AG09309 (cell line): ENCODE measurements around the gene IKZF1.

ENCODE experiments used
- DNase-seq: peaks from one replicate; pipeline ENCODE4 v3.0.0-alpha.2; 2010; ENCODE audit warnings: low read depth
- H3K4me3 ChIP-seq: 2 replicates; pipeline ENCODE4 v1.5.1; 2011; ENCODE audit warnings: mild to moderate bottlenecking, low read depth, low read length, moderate library complexity; ENCODE audit not compliant: control insufficient read depth
- TF ChIP-seq, protein P1 (sequence below): IDR thresholded peaks from 2 replicates; pipeline ENCODE4 v1.5.1; 2011; ENCODE audit warnings: mild to moderate bottlenecking, low read depth, low read length, inconsistent platforms; ENCODE audit not compliant: insufficient read depth, control insufficient read depth; ENCODE audit errors: missing control alignments

Gene IKZF1

DNA sequence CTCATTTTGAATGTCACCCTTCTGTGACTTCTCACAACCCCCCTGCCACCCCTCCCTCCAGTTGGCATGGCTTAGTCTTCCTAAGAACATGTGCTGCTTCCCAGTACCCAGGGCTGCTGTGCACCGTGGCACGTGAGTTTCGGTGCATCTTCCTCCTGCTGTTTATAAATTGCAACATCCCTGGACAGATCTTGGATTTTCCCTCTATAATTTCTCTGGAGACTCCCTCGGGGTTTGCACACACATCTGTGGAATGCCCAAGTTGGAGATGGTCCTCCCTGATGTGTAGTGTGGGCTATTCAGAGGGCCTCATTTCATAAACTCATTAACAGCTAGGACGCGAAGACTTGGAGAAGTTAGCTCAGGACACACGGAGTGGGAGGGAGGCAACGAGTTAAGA is 52.9 kb downstream of the IKZF1 start:
- no peak overlapping the region for H3K4me3 ChIP-seq
- no peak for DNase-seq
- TF ChIP-seq, protein P1, sequence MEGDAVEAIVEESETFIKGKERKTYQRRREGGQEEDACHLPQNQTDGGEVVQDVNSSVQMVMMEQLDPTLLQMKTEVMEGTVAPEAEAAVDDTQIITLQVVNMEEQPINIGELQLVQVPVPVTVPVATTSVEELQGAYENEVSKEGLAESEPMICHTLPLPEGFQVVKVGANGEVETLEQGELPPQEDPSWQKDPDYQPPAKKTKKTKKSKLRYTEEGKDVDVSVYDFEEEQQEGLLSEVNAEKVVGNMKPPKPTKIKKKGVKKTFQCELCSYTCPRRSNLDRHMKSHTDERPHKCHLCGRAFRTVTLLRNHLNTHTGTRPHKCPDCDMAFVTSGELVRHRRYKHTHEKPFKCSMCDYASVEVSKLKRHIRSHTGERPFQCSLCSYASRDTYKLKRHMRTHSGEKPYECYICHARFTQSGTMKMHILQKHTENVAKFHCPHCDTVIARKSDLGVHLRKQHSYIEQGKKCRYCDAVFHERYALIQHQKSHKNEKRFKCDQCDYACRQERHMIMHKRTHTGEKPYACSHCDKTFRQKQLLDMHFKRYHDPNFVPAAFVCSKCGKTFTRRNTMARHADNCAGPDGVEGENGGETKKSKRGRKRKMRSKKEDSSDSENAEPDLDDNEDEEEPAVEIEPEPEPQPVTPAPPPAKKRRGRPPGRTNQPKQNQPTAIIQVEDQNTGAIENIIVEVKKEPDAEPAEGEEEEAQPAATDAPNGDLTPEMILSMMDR, result no peak

GRCh38 chr7:50358041-50358705 is 53.7 kb downstream of the IKZF1 start:
- TF ChIP-seq, protein P1, result no peak

GRCh38 chr7:50358779-50359178 is 54.3 kb downstream of the IKZF1 start:
- DNase-seq, result no peak
- no peak overlapping the region for H3K4me3 ChIP-seq
- TF ChIP-seq, protein P1, result no peak

More at GRCh38 chr7:50358041-50358705, 53.7 kb downstream of the IKZF1 start:
- H3K4me3 ChIP-seq, result no peak overlapping the region
- DNase-seq, result no peak

DNA sequence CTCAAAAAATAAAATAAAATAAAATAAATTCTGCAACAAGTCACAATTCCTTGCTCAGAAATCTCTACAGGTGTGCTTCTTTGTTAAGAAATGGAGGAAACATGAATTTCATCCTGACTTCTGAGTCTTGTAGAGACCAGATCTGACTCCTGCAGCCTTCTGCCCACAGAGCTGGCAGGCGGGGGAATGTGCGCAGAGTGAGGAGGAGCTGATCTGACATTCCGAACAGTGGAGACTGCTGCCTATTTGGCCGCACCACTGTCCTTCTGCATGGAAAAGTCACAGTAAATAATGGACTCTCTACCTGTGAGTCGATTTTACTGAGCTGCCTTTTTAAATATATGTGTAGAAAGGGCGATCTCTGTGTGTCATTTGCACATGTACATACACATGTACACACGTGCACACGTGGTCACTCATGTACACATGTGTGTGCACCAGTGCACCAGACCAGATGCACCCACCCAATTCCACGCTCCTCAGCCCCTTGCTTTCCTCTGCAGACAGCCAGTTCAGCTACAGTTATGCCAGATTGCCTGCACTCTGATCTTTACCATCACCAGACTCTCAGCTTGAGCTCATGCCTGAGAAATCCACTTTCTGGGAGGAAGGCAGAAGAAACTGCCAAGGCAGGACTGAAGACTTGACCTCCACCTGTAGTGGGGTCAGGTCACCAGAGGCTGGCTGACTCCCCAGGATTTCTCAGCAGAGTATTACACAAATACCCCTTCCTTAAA is 54.9 kb downstream of the IKZF1 start:
- H3K4me3 ChIP-seq, result no peak overlapping the region
- TF ChIP-seq, protein P1, result no peak

DNA sequence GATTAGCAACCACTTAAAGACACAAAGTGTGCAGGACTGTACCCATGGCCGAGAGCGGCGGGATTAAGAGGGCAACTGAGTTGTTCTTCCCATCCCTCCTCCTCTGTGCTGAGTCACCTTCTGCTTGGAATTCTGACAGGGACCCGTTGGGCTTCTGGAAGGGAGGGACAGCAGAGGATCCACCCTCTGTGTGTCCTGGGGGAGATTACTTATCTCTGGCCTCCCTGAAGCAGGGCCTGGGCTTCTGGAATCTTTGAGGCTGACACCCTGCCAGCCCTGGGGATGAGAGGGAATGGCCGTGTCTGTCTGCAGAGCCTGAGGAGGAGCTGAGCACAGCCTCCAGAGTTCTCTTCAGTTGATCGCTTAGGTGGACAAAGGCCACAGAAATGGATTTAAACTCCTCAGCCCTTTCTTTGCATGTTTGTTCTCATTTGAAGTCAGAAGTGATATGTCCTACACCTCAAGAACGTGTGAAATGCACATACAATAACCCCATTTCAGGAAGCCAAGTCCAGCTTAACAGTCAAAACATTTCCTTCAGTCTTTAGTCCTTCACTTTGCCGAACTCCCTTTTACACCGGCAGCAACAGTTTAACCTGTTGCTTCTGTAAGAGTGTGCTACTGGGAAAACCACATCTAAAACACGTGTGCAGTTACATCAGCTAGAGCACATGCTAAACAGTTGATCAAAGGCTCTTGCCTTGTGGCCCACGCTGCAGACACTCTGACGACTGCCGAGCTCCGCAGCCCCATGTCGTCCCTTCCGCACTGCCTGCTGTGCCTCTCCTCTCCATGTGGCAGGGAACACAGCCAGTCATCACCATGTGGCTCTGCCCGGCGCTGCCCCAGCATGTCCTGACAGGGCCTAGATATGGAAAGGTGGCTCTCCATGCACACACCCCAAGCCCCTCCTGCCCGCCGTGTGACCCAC is 55.7 kb downstream of the IKZF1 start:
- no peak for DNase-seq
- no peak overlapping the region for H3K4me3 ChIP-seq
- TF ChIP-seq, protein P1, result no peak

More for the DNA sequence above, 54.9 kb downstream of the IKZF1 start:
- no peak for DNase-seq

DNA sequence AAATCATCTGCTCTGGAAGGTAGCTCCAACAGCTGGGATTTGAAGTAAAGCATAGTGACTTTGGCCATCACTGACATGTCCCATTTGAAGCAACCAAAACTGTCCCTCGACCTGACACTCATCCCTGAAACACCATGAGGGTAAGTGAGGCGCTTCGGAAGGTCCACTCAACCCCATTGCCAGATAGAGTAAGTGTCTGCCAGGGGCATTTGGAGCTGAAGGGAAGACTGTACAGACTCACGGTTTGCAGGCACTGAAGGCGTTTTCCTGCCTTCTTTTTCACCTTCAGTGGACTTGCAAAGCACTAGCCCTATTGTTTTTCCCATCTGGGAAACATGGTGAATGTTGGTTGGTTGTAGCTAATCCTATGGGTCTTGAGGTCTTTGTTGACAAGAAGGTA is 57.6 kb downstream of the IKZF1 start:
- no peak overlapping the region for H3K4me3 ChIP-seq
- DNase-seq, result no peak
- TF ChIP-seq, protein P1, result no peak
